Stimulated activated CD8-positive, alpha-beta memory T cell treated with anti-CD3 and anti-CD28 coated beads, Interleukin-7, amount 100 ng/mL, for 48 hours (primary cell): ENCODE data around the gene MN1.

Experiments used
- DNase-seq, 2 donors: peaks; one replicate each; pipeline ENCODE4 v3.0.0-alpha.2; 2020; ENCODE audit warnings: low read depth in 1 of 2; ENCODE audit errors: extremely low read depth in 1 of 2

The MN1 gene

DNA sequence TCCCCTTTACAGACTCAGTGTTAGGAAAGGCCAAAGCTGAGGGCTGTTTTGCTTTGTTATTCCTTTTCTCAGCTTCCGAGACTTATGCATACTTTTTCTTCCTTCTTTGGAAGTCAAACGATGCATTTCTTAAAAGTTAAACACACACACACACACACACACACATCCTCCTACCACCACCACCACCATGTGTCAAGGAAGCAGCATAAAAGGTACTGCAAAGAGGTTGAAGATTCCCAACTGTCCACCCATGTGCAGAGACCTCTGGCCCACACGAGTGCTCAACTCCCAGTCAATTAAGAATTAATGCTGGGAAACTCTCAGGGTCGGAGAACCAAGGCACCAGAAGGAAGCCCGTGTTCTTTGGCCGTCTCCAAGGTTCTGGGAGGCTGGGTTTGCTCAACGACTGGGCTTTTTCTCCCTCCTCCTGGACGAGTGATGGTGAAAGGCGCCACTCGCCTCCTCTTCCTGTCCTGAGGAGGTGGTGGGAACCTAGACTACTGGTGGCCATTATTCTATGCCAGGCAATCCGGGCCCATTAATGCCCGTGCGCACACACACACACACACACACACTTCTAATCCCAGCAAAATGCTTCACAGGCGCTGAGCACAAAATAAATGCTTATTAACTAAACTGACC is 15.1 kb downstream of the MN1 start:
- DNase-seq: no peak

DNA sequence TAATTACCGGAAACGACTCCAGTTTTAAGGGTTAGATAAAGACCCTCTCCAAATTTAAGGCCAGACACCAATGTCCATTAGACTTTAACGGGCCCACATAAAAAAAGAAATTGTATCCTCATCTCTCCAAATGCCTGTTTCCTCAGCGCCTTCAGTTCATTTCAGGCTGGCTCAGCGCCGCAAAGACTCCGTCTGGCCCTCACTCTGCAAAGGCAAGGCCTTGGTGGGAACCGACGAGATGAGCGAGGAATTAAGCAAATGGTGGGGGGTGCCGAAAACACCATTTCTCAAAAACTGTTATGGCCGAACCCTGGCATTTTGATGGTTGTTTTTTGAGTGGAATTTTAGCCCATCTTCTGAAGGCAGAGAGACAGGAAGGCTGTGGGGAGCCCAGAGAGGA is 15.7 kb downstream of the MN1 start:
- no peak for DNase-seq

DNA sequence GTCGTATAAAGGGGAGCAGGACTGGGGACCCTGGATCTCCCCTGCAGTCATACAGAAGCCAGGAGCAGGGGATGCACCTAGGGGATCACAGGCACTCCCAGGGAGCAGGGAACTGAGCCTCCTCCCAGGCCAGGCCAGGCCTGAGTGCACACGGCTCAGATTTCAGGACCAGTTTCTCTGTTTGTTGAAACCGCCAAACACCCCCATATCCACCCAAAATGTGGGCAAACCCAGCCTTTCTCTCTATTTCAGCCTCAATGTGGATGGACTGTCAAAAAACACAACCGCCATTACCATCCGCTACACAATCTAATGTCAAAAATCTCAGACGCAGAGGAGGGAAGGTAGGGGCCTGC is 17.5 kb downstream of the MN1 start:
- DNase-seq: no peak

DNA sequence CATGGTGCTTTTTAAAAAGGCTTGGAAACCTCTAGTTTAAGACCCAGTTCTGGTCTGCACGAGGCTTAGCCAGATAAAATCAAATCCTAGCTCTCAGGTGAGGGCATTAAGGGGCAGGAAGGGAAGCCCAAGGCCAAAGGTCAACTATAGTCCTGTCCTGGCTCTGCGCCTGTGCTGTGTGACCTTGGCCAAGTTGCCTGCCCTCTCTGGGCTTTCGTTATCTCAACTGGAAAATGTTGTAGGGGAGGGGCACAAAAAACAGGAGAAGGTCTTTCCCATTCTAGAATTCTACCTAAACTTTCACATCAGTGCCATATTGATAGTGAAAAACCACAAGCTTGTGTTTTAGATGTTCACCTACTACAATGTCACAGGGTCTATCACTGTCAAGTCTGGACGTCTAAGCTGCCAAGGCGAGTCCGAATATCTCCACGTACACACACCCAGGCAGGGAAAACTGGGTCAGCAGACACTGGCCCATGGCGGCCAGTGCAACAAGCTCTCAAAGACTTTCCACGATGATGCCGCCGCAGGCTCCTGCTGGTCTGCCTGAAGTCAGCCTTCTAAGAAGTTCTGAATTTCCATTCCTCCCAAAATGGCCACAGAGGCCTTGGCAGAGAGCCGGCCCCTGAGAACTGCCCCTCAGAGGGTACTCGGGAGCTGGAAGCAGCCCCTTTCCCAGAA is 18.0 kb downstream of the MN1 start:
- no peak for DNase-seq

DNA sequence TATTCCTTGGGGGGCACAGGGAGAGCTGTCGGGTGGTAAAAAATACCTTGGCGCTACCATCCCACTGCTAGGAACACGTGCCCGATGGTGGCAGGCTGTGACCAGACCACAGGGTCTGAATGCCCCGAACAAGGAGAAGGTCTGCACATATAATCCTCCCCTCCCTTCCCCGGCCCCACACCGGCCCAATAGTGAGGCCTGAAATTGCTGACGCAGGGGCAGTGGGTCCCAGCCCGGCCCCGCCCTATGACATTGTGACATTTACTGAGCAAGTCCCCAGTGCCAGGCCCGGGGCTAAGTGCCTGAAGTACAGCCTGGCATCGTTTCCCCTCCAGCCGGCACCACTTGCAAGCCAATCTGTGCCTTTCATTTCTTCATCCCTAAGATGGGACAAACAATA is 19.5 kb downstream of the MN1 start:
- no peak for DNase-seq

DNA sequence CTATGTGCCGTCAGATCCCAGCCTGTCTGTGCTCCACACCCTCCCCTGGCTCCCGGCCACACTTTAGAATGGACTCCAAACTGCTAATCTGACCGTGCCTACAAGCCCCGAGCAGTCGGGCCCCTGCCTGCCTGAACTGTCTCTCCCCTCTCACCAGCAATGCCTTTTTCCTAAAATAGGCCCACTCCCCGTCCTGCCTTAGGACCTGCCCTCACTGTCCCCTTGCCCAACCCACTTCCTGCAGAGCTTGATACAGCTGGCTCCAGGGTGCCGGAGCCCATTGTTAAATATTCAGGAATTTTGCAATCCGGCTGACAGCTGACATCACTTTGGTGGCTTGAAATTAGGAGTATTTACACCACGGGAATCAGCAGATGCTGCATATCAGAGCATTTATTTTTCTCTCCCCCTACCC is 21.4 kb downstream of the MN1 start:
- DNase-seq: no peak

DNA sequence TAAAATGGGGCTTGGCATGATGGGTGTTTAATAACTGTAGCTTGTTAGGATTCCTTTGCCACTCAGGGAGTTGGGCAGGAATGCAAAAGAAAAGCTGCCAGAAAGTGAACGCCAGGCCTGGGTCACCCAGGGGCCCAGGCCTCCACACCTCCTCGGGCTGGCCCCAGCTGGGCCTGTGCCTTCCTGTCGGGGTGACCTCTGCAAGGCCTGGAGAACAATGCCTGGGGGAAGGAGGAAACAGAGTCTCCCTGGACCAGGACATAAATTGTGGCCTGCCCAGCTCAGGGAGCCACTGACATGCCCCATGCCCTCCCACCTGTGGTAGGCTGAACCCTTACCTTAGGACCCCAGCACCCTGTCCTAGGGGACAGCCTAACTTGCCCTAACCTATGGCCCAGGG is 21.9 kb downstream of the MN1 start:
- DNase-seq: no peak

DNA sequence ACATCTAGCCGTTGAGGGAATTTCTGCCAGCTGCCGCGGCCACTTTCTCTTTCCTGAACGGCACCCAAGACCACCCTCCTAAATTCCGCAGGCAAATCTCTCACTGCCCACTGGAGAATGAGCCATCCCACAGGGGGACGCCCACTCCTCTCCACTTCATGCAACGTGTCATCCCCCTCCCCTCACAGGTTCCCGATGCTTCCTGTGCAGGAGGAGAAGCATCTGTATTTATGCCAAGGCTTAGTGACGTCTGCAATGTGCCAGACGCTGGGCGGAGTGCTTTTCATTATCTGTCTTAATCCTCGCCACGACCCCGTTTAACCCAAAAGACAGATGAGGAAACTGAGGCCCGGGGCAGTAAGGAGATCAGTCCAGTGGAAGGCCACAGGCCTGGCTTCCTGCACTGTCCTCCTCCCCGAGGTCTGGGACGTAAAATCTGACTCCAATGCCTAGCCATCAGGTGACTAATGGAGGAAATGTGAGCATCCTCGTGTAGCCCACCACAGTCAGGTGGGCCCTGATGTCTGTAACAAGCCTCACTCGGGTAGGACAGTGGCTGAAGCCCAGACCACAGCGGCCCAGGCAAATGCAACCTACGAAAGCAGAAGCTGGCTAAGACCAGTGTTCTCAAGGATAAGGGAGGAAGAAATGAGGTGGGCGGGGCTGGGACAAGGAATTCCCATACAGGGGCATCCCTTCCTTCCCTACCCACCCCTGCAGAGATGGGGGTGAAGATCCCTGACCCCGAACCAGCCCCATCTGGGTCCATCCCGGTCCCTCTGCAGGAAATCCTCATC is 23.1 kb downstream of the MN1 start:
- no peak for DNase-seq

DNA sequence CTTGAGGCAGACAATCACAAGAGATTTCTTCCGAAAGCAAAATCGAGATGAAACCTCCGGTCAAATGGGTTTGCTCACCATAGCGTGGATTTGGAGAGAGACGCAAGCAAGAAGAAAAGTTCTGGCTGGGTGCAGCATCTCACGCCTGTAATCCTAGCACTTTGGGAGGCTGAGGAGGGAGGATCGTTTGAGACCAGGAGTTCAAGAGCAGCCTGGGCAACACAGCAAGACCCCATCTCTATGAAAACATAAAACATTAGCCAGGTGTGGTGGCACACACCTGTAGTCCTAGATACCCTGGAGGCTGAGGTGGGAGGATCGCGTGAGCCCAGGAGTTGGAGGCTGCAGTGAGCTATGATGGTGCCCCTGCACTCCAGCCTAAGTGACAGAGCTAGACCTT is 24.4 kb downstream of the MN1 start:
- DNase-seq: no peak

DNA sequence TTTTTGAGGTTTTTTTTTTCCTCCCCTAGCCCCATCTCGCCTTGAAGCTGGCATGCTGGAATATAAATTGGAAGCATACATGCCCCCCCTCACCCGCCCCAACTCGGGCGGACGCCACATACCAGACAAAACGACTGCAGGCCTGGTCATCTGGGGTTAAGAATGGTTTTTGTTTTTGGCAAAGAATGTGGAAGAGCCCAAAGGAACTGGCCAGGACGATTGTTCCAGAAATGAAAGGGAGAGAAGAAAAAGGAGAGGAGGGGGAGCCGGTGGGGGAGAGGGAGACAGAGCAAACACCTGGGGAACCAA is 25.0 kb downstream of the MN1 start:
- no peak for DNase-seq

DNA sequence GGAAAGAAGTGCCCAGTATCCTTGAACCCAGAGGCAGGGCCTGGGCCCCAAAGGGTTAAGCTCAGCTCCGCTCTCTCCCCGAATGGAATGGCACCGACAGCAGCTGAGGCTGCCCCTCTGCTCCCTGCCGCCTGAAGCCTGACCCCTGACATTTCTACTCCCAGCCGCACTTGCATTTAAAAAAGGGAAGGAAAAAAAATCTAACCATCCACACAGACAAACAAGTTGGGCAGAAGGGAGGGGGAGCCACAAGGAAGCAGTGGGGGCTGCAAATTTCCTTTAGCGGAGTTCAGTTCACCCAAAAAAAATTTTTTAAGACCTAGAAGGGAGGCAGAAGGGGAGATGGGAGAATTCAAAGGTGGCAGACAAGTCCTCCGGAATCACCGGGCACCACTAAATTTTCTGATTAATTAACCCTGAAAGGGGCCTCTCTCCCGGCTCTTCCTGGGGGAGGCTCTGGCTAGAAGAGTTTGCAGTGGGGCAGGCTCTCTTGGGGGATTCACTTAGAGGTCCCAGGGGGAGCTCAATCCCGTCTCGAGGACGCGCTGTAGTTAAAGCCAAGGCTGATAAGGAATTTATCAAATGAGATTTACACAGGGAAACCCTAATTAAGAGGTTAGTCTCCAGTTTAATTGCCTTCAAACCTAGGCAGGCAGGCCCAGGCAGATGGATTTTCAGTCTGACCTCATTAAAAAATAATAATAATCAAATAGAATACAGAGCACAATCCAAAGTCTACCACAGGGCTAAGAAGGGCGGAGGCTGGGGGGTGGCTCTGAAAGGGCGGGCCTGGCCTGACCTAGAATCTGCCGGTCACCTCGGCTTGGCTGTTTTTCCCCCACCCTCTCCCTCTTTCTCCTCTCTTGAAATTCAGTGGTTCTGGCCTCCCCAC is 25.6 kb downstream of the MN1 start:
- DNase-seq: no peak

DNA sequence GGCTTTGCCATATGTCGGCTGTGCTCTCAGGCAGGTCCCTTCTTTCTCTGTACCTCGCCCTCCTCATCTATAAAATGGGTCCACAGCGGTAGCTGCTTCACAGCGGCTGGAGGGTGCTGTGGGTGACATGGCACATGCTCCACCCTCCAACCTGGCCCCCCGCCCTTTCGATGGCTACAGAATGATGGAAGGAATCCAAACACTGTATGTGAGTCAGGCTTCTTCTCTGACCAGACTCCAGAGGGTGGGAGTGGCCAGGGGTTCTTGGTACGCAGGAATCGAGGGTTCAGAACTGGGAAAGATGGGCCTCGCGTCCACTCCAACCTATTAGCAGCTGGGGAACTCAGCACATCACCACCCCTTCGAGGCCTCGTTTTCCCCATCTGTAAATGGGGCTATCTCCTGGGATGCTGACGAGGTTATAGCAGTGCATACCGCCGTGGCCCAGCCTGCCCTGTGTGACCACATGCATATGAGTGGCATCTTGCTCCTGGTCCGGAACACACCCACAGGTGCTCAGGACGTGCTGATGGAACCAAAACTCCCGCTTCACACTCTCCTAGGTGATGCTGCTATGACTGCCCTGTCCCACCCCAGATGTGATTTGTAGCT is 26.4 kb downstream of the MN1 start:
- no peak for DNase-seq

DNA sequence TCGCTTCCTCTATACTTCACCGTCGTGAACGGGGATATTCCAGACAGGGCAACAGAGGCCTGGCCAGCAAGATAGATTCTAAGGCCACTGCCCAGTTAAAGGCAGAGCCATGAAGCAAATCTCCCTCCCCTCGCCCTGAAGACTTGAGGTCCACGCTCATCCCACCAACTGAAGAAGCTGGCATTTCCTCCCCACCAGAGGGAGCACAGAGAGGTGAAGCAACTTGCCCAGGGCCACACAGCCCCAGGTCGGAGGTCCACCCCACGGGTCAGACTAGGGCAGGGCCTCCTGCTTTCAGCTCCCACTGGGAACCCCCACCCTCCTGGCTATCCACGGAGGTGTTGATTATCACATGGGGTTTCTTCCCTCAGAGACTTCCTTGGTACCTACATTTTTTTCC is 27.4 kb downstream of the MN1 start:
- DNase-seq: no peak

DNA sequence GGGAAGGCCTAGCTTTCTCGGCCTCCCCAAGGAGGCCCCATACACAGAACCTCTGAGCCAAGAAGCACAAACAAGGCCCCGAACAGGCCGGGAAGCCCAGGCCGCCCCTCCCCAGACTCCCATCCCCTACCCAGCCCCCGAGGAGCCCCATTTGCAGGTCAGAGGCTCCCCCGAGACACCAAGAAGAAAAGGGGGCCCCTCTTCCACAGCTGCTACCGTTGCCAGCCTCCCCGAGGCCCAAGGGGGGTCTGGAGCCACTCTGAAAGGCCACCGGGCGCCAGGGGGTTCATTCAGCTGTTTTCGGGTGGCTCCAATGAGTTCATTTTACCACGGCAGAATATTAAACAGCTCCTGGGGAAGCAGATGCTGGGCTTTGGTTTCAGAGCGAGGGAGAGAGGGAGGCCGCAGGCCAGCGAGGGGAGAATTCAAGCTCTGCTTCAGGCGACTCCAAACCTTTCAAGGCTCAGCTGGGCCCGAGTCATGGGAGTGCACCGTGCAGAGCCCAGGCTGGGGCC is 28.5 kb downstream of the MN1 start:
- DNase-seq: no peak

DNA sequence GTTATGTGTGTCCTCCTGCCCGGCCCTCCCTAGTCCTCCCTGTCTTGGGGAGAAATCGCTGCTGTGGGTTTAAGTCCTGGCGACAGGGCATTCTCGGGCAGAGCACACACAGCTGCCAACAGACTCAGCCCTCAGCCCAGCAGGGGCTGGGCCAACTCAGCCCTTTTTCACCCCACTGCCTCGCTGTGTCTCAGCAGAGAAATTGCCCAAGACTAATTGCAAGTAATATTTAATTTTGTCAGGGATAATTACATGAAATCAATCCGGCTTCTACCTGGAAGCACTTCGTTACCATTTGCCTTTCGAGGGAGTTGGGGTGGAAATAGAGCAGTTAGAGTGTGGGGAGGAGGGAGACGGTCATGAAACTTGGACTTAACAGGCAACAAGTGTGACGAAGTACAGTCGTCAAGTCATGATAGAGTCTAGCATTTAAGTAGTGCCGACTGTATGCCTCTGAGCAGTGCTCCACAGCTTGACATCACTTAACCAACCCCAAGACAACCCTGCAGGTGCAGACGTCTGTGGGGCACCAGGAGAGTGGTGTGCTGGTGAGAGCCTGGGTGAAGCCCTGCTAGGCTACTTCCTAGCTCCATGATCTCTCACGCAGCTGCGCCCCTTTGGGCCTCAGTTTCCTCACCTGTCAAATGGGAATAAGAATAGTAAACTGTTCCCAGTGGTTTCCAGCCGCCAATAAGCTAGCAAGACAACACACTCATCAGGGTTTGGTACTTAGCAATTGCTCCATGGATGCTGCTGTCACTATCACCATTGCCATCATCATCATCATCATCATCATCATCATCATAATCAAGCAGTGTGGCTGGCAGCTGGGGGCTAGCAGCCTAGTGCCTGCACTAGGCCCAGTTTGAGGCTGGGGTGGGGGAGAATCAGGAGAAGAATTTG is 29.2 kb downstream of the MN1 start:
- no peak for DNase-seq

DNA sequence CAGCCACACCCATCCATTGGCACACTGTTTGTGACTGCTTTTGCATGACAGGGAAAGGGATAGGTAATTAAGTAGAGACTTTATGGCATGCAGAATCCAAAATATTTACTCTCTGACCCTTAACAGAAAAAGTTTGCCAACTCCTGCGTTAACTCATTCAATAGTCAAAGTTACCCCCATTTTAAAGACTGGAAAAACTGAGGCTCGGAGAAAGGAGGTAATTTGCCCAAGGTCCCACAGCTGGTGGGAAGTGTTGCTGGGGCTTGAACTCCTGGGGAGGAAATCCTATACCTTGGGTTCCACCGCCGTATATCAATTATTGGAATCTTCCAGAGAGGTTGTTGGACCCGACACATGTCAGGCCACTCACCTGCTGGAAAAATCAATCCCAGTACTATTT is 29.9 kb downstream of the MN1 start:
- DNase-seq: no peak

DNA sequence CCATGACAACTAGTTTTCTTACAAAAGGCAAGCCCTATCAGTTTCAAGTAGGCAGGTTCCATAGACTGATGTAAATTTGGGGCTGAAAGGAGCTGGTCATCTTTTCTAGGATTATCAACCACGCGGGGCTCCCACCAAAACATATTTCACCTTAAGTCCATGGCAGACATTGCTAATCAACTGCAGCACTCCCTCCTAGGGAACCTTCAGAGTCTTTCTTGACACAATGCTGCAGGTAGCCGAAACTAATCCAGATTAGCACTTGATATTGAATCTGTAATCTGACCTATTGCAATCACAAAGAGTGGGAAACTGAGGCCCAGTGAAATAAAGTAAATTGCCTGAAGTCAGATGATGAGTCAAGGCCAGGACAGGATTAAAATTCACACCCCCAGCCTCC is 32.5 kb downstream of the MN1 start:
- DNase-seq: no peak

DNA sequence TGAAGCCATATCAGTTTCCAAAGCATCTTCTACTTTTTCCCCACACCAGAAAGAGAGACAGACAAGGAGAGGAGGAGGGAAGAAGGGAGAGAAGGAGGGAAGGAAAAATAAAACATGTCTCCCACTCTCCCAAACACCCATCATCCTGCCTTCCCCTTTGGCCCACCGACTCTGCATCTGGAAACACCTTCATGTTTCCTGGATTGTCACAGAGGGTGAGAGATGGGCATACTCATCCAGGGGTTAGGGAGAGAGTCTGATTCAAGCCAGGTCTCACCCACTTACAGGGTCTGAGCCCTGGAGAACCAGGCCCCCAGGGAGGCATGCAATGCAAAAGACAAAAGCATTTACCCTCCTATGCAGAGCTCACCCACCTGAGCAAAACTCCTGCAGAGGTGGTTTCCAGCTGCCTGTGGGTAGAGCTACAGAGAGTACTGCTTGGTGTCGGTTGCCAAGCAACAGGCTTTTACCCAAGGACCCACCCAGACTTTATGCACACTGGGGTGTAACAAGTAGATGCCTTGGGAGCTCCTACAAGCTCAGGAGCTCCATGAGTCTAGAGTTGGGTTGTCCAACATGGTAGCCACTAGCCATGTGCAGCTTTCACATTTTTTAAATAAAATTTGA is 33.4 kb downstream of the MN1 start:
- DNase-seq: no peak

DNA sequence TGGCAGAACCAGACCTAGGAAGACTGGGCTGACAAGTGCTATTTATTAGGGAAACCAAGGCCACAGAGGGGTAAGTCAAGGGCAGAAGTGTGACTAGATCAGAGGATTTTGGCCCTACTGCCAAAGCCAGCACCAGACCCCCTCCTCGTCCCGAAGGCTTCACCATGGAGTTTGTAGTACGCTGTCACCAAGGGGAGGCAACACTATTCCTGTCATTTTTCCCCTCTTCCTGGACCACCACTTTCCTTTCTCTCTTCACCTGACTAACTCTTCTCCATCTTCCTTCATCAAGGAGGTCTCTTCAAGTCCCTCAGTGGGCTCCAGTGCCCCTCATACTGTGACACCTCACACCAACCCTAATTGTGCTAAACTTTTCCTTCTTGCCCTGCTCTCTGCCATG is 34.9 kb downstream of the MN1 start:
- no peak for DNase-seq
